Measurements from ENCODE around the gene RTN4RL1. TPM values are rescaled to one million over a fixed set of nuclear protein-coding genes. Genes with fewer than 3 reads are reported as not detected.

The RTN4RL1 gene
- total RNA-seq, 1 experiment from 2014 or later: 0.80 TPM

- CTCF ChIA-PET: no interaction called here
- TSS peak; percentile 75 for BruUV-seq (replicated peaks)
- POLR2A ChIA-PET: interaction anchor here (0.6 kb wide), 1 partner anchor 11 kb away, joined by 3 read pairs; no protein-coding TSS in a partner anchor
- H3K36me3 ChIP-seq (ENCODE audit: control insufficient read depth, insufficient read depth, low read length): no peaks in the 10 kb centered on the region
- TF ChIP-seq, protein P1, sequence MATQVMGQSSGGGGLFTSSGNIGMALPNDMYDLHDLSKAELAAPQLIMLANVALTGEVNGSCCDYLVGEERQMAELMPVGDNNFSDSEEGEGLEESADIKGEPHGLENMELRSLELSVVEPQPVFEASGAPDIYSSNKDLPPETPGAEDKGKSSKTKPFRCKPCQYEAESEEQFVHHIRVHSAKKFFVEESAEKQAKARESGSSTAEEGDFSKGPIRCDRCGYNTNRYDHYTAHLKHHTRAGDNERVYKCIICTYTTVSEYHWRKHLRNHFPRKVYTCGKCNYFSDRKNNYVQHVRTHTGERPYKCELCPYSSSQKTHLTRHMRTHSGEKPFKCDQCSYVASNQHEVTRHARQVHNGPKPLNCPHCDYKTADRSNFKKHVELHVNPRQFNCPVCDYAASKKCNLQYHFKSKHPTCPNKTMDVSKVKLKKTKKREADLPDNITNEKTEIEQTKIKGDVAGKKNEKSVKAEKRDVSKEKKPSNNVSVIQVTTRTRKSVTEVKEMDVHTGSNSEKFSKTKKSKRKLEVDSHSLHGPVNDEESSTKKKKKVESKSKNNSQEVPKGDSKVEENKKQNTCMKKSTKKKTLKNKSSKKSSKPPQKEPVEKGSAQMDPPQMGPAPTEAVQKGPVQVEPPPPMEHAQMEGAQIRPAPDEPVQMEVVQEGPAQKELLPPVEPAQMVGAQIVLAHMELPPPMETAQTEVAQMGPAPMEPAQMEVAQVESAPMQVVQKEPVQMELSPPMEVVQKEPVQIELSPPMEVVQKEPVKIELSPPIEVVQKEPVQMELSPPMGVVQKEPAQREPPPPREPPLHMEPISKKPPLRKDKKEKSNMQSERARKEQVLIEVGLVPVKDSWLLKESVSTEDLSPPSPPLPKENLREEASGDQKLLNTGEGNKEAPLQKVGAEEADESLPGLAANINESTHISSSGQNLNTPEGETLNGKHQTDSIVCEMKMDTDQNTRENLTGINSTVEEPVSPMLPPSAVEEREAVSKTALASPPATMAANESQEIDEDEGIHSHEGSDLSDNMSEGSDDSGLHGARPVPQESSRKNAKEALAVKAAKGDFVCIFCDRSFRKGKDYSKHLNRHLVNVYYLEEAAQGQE (IDR thresholded peaks at IDR 0.05; ENCODE audit: insufficient read depth in 1 of 2, low read depth in 2 of 2, low read length in 1 of 2): no peak
- TF ChIP-seq SIN3A (IDR thresholded peaks at IDR 0.05; ENCODE audit: borderline replicate concordance, insufficient read depth, low read depth, low read length): no peak
- TF ChIP-seq POLR2AphosphoS5 (IDR thresholded peaks at IDR 0.05; ENCODE audit: low read depth, low read length): no peak
- no peak for TF ChIP-seq TCF7L2 (IDR thresholded peaks at IDR 0.05; ENCODE audit: low read depth, low read length)
- TF ChIP-seq CTCF (IDR thresholded peaks at IDR 0.05): no peak
- in situ Hi-C loops (cut with HindIII; ENCODE audit: low pct_unique_long_range_greater_than_20kb, low sequenced_read_pairs) (no loop called here), intact Hi-C loops (cut with micrococcal nuclease; ENCODE audit: unreplicated experiment) (no loop called here)
- peak overlapping the region; percentile 65 to 74 for H3K4me3 ChIP-seq (ENCODE audit: low read depth in 2 of 2, low read length in 2 of 2)
- no peaks in the 10 kb centered on the region for H3K27me3 ChIP-seq (ENCODE audit: control insufficient read depth, insufficient read depth, low read length)
- H3K4me1 ChIP-seq (ENCODE audit: control insufficient read depth, insufficient read depth, low read length): peaks cover 4% of the 10 kb centered on the region; the same call in 1 of the 2 replicates
- DNase-seq (ENCODE audit: low read depth, low spot score): no peak
- ATAC-seq: no peak
- H3K27ac ChIP-seq (ENCODE audit: low read length): no peak overlapping the region; the same call in 1 of the 2 replicates
- H3K9me3 ChIP-seq (ENCODE audit: control insufficient read depth, insufficient read depth, low read depth, low read length): no peaks in the 10 kb centered on the region
These were observed 23.7 kb upstream of the RTN4RL1 start for GRCh38 chr17:2048805-2049204.

GRCh38 chr17:2047590-2047989 lies 22.5 kb upstream of the RTN4RL1 start:
- peaks cover 14% of the 10 kb centered on the region for H3K4me1 ChIP-seq (ENCODE audit: control insufficient read depth, insufficient read depth, low read length)
- POLR2A ChIA-PET: no interaction called here

More at GRCh38 chr17:2047590-2047989, 22.5 kb upstream of the RTN4RL1 start:
- no peaks in the 10 kb centered on the region for H3K36me3 ChIP-seq (ENCODE audit: control insufficient read depth, insufficient read depth, low read length)
- BruUV-seq (replicated peaks): no TSS peak
- H3K9me3 ChIP-seq (ENCODE audit: control insufficient read depth, insufficient read depth, low read depth, low read length): no peaks in the 10 kb centered on the region
- CTCF ChIA-PET: no interaction called here
- no peak for DNase-seq (ENCODE audit: low read depth, low spot score)
- ATAC-seq: no peak
- no peak overlapping the region for H3K4me3 ChIP-seq (ENCODE audit: low read depth in 2 of 2, low read length in 2 of 2)
- intact Hi-C loops (cut with micrococcal nuclease; ENCODE audit: unreplicated experiment): no loop called here
- TF ChIP-seq SIN3A (IDR thresholded peaks at IDR 0.05; ENCODE audit: borderline replicate concordance, insufficient read depth, low read depth, low read length) (no peak), CTCF (IDR thresholded peaks at IDR 0.05) (no peak), TCF7L2 (IDR thresholded peaks at IDR 0.05; ENCODE audit: low read depth, low read length) (no peak), POLR2AphosphoS5 (IDR thresholded peaks at IDR 0.05; ENCODE audit: low read depth, low read length) (no peak)
- TF ChIP-seq, protein P1 (IDR thresholded peaks at IDR 0.05; ENCODE audit: insufficient read depth in 1 of 2, low read depth in 2 of 2, low read length in 1 of 2): no peak
- H3K27me3 ChIP-seq (ENCODE audit: control insufficient read depth, insufficient read depth, low read length): no peaks in the 10 kb centered on the region
- in situ Hi-C loops (cut with HindIII; ENCODE audit: low pct_unique_long_range_greater_than_20kb, low sequenced_read_pairs): no loop called here
- no peak overlapping the region for H3K27ac ChIP-seq (ENCODE audit: low read length)

Measured in Panc1 (cell line).